IMR-90 (cell line): Measurements from ENCODE around the gene CELSR1. TPM values are rescaled to one million over a fixed set of nuclear protein-coding genes. Genes with fewer than 3 reads are reported as not detected.

ENCODE experiments used
- ATAC-seq: fragments of 200-7000 bp; cut with Tn5 transposase; 2 replicates; pipeline ENCODE4 v1.9.1; 2020; ENCODE audit warnings: low read depth, mild to moderate bottlenecking, moderate library complexity
- BruUV-seq: library from RNA; stranded (reverse); fragments of 400-500 nt; replicated peaks from 2 replicates; lab custom pipeline; 2021; lab: Mats Ljungman, UMichigan
- CTCF ChIA-PET: fragments of 300-600 bp; formaldehyde crosslinking; extraction: SDS; loops from one replicate; lab custom pipeline; 2021; ENCODE audit warnings: antibody characterized with exemption; lab: Yijun Ruan, JAX
- POLR2A ChIA-PET: fragments of 300-600 bp; sonication (Branson Sonifier 250); formaldehyde crosslinking; loops from one replicate; lab custom pipeline; 2022; ENCODE audit warnings: antibody characterized with exemption; ENCODE audit not compliant: unreplicated experiment; lab: Charles Lee
- DNase-seq: peaks from one replicate; pipeline ENCODE4 v3.0.0; 2013
- H2AFZ ChIP-seq: replicated peaks from 2 replicates; pipeline ENCODE3; 2013; ENCODE audit warnings: low read length, mild to moderate bottlenecking; ENCODE audit not compliant: poor library complexity
- H2AK5ac ChIP-seq: 2 replicates; pipeline ENCODE4 v1.6.1; 2013; ENCODE audit warnings: low read depth, low read length, inconsistent platforms
- H2AK9ac ChIP-seq: replicated peaks from 2 replicates; pipeline ENCODE3; 2013; ENCODE audit warnings: mild to moderate bottlenecking, low read depth, low read length, moderate library complexity; ENCODE audit not compliant: poor library complexity
- H2BK120ac ChIP-seq: 2 replicates; pipeline ENCODE4 v1.6.1; 2013; ENCODE audit warnings: low read depth, low read length, inconsistent platforms
- H2BK15ac ChIP-seq: 3 replicates; pipeline ENCODE4 v1.6.1; 2013; ENCODE audit warnings: low read depth, low read length, inconsistent platforms
- H2BK20ac ChIP-seq: 2 replicates; pipeline ENCODE4 v1.6.1; 2013; ENCODE audit warnings: low read depth, mild to moderate bottlenecking, inconsistent platforms, low read length, moderate library complexity
- H2BK5ac ChIP-seq: 2 replicates; pipeline ENCODE4 v1.6.1; 2013; ENCODE audit warnings: mild to moderate bottlenecking, low read depth, low read length, inconsistent platforms; ENCODE audit not compliant: poor library complexity, severe bottlenecking
- H3K14ac ChIP-seq: replicated peaks from 2 replicates; pipeline ENCODE4 v1.6.1; 2013; ENCODE audit warnings: low read depth, low read length, inconsistent platforms
- H3K18ac ChIP-seq: 2 replicates; pipeline ENCODE4 v1.6.1; 2013; ENCODE audit warnings: low read depth, low read length, control low read depth
- H3K23ac ChIP-seq: 2 replicates; pipeline ENCODE4 v1.6.1; 2013; ENCODE audit warnings: low read depth, low read length, inconsistent platforms
- H3K27ac ChIP-seq: 2 replicates; pipeline ENCODE4 v1.5.1; 2013; ENCODE audit warnings: mild to moderate bottlenecking, control low read depth, low read length; ENCODE audit not compliant: insufficient read depth
- H3K27me3 ChIP-seq: 2 replicates; pipeline ENCODE4 v1.6.1; 2013; ENCODE audit warnings: low read length; ENCODE audit not compliant: control insufficient read depth, insufficient read depth
- H3K36me3 ChIP-seq: 2 replicates; pipeline ENCODE4 v1.6.1; 2013; ENCODE audit warnings: low read length, mixed read lengths; ENCODE audit not compliant: control insufficient read depth, insufficient read depth
- H3K4ac ChIP-seq: 2 replicates; pipeline ENCODE4 v1.6.1; 2013; ENCODE audit warnings: low read depth, low read length, inconsistent platforms
- H3K4me1 ChIP-seq: 2 replicates; pipeline ENCODE4 v1.6.1; 2013; ENCODE audit warnings: low read length, mixed read lengths; ENCODE audit not compliant: control insufficient read depth, insufficient read depth
- H3K4me2 ChIP-seq: 2 replicates; pipeline ENCODE4 v1.6.1; 2013; ENCODE audit warnings: low read depth, mild to moderate bottlenecking, control low read depth, low read length, moderate library complexity
- H3K4me3 ChIP-seq: 2 replicates; pipeline ENCODE4 v1.5.1; 2013; ENCODE audit warnings: low read depth, mild to moderate bottlenecking, control low read depth, low read length, moderate library complexity; ENCODE audit not compliant: insufficient read depth
- H3K56ac ChIP-seq: 2 replicates; pipeline ENCODE4 v1.6.1; 2013; ENCODE audit warnings: low read length, inconsistent platforms; ENCODE audit not compliant: insufficient read depth; ENCODE audit errors: extremely low read depth
- H3K79me1 ChIP-seq, 2 experiments: 2 replicates each; pipeline ENCODE4 v1.6.1; 2013; ENCODE audit warnings: low read length in 2 of 2, inconsistent platforms in 1 of 2, low read depth in 1 of 2
- H3K9ac ChIP-seq: 2 replicates; pipeline ENCODE4 v1.6.1; 2013; ENCODE audit warnings: low read depth, low read length, control low read depth
- H3K9me1 ChIP-seq: 2 replicates; pipeline ENCODE4 v1.6.1; 2013; ENCODE audit warnings: low read length, inconsistent platforms; ENCODE audit not compliant: insufficient read depth
- H3K9me3 ChIP-seq: 2 replicates; pipeline ENCODE4 v1.6.1; 2013; ENCODE audit warnings: low read length; ENCODE audit not compliant: control insufficient read depth, insufficient read depth
- H4K20me1 ChIP-seq: 2 replicates; pipeline ENCODE4 v1.6.1; 2013; ENCODE audit warnings: low read length, inconsistent platforms; ENCODE audit not compliant: insufficient read depth
- H4K5ac ChIP-seq: 2 replicates; pipeline ENCODE4 v1.6.1; 2013; ENCODE audit warnings: mild to moderate bottlenecking, low read depth, low read length, control low read depth
- H4K8ac ChIP-seq, 2 experiments: 2 replicates each; pipeline ENCODE4 v1.6.1; 2013; ENCODE audit warnings: low read depth in 2 of 2, low read length in 2 of 2, control low read depth in 1 of 2, inconsistent platforms in 1 of 2
- H4K91ac ChIP-seq: 2 replicates; pipeline ENCODE4 v1.6.1; 2013; ENCODE audit warnings: low read depth, low read length, inconsistent platforms; ENCODE audit not compliant: insufficient read depth
- BHLHE40 ChIP-seq: fragments of 150-350 bp; IDR thresholded peaks from 2 replicates; pipeline ENCODE4 v1.6.1; 2016; ENCODE audit warnings: mild to moderate bottlenecking, low read depth, low read length
- CEBPB ChIP-seq: IDR thresholded peaks from 2 replicates; pipeline ENCODE4 v1.6.1; 2012; ENCODE audit warnings: low read depth, low read length, improper control_type of control experiment
- CHD1 ChIP-seq: IDR thresholded peaks from 2 replicates; pipeline ENCODE4 v1.6.1; 2012; ENCODE audit warnings: low read depth, low read length, improper control_type of control experiment
- CTCF ChIP-seq: conservative IDR thresholded peaks from 2 replicates; pipeline ENCODE4 v1.5.1; 2012; ENCODE audit warnings: mild to moderate bottlenecking, low read depth, low read length, improper control_type of control experiment
- ELK1 ChIP-seq: fragments of 150-350 bp; IDR thresholded peaks from 2 replicates; pipeline ENCODE4 v1.6.1; 2016; ENCODE audit warnings: low read depth, mild to moderate bottlenecking, low read length, moderate library complexity, borderline replicate concordance
- FOS ChIP-seq: fragments of 150-350 bp; IDR thresholded peaks from 2 replicates; pipeline ENCODE4 v1.6.1; 2016; ENCODE audit warnings: low read depth, low read length
- MAFK ChIP-seq: IDR thresholded peaks from 2 replicates; pipeline ENCODE4 v1.6.1; 2012; ENCODE audit warnings: low read depth, low read length, improper control_type of control experiment
- MAZ ChIP-seq: IDR thresholded peaks from 2 replicates; pipeline ENCODE4 v1.6.1; 2012; ENCODE audit warnings: low read depth, mild to moderate bottlenecking, low read length, improper control_type of control experiment, moderate library complexity, borderline replicate concordance
- MXI1 ChIP-seq: IDR thresholded peaks from 2 replicates; pipeline ENCODE4 v1.6.1; 2012; ENCODE audit warnings: low read depth, mild to moderate bottlenecking, low read length, moderate library complexity, borderline replicate concordance
- NFE2L2 ChIP-seq: fragments of 150-350 bp; IDR thresholded peaks from 2 replicates; pipeline ENCODE4 v1.6.1; 2016; ENCODE audit warnings: low read depth, mild to moderate bottlenecking, low read length
- RAD21 ChIP-seq: IDR thresholded peaks from 2 replicates; pipeline ENCODE4 v1.6.1; 2012; ENCODE audit warnings: low read length, improper control_type of control experiment
- RCOR1 ChIP-seq: IDR thresholded peaks from 2 replicates; pipeline ENCODE4 v1.6.1; 2012; ENCODE audit warnings: mild to moderate bottlenecking, low read length, improper control_type of control experiment; ENCODE audit not compliant: insufficient replicate concordance
- RFX5 ChIP-seq: IDR thresholded peaks from 2 replicates; pipeline ENCODE4 v1.8.0; 2012; ENCODE audit warnings: low read depth, mild to moderate bottlenecking, low read length, moderate library complexity
- SMC3 ChIP-seq: fragments of 150-350 bp; IDR thresholded peaks from 2 replicates; pipeline ENCODE4 v1.6.1; 2016; ENCODE audit warnings: low read depth, mild to moderate bottlenecking, antibody characterized with exemption, low read length, moderate library complexity
- USF2 ChIP-seq: fragments of 150-350 bp; IDR thresholded peaks from 2 replicates; pipeline ENCODE4 v1.6.1; 2017; ENCODE audit warnings: mild to moderate bottlenecking, antibody characterized with exemption, low read length, low read depth
- WGBS, 2 experiments: methylation state at CpG; one replicate each; pipeline versions ENCODE4 v1.1.5 to v1.1.7; 2013; ENCODE audit warnings: missing lambda C conversion rate in 2 of 2; ENCODE audit not compliant: insufficient read length in 1 of 2; ENCODE audit errors: extremely low coverage in 2 of 2; 5-methylcytosine and 5-hydroxymethylcytosine counted together
- dilution Hi-C: fragments of 300-500 bp; cut with HindIII; formaldehyde crosslinking; loops from one replicate; pipeline ENCODE4 v1.14.3; 2018; ENCODE audit warnings: low sequenced_read_pairs; ENCODE audit not compliant: unreplicated experiment
- in situ Hi-C: fragments of 300-500 bp; cut with MboI; formaldehyde crosslinking; loops from 3 replicates; pipeline ENCODE4 v1.14.3; 2019; ENCODE audit warnings: low sequenced_read_pairs, inconsistent platforms, mixed read lengths
- intact Hi-C: fragments of 100-400 bp; cut with micrococcal nuclease; formaldehyde crosslinking; loops from 2 replicates; pipeline ENCODE4 v1.10.0; 2022
- polyA plus RNA-seq, 3 experiments: library from polyadenylated mRNA; depleted of rRNA; stranded (reverse); fragments of >200 nt; gene quantifications; 2 replicates each; pipeline ENCODE4 v1.2.3, GENCODE V29; 2012; ENCODE audit warnings: low replicate concordance in 1 of 3
- total RNA-seq: library from RNA; depleted of rRNA; stranded (reverse); fragments of >200 nt; gene quantifications from 2 replicates; pipeline ENCODE4 v1.2.3, GENCODE V29; 2012

CELSR1 gene
- total and polyA plus RNA-seq, 2 of the 4 experiments (the other 2 are of a cell fraction) = 0.36 to 0.82 TPM

- H2AK5ac ChIP-seq = no peak overlapping the region; the same call in 1 of the 2 replicates
- H3K56ac ChIP-seq = no peak overlapping the region
- no peak overlapping the region for H3K9ac ChIP-seq
- no peak overlapping the region for H2BK15ac ChIP-seq
- 94% methylated on average over 48 of the region's 70 CpGs; no CpG with 5 or more reads in 1 of the 2 experiments for WGBS, 2 experiments
- H3K27ac ChIP-seq = no peak overlapping the region
- H4K8ac ChIP-seq = no peak overlapping the region
- no TSS peak for BruUV-seq
- H3K4me2 ChIP-seq = no peak overlapping the region
- H2BK5ac ChIP-seq = no peak overlapping the region
- no peaks in the 10 kb centered on the region for H3K36me3 ChIP-seq
- no peak overlapping the region for H4K5ac ChIP-seq
- no peak overlapping the region for H2AFZ ChIP-seq
- H3K79me1 ChIP-seq = no peaks in the 10 kb centered on the region
- no peak overlapping the region for H2BK120ac ChIP-seq
- no peak overlapping the region for H4K91ac ChIP-seq
- H2BK20ac ChIP-seq = no peak overlapping the region
- H3K27me3 ChIP-seq = peaks cover 18% of the 10 kb centered on the region
- DNase-seq (no peak), ATAC-seq (no peak)
- in situ Hi-C loops = no loop called here
- H2AK9ac ChIP-seq = no peak overlapping the region
- ChIA-PET POLR2A (no interaction called here), CTCF (no interaction called here)
- H3K4me1 ChIP-seq = no peaks in the 10 kb centered on the region
- no peak overlapping the region for H3K23ac ChIP-seq
- no peak overlapping the region for H3K18ac ChIP-seq
- no peaks in the 10 kb centered on the region for H3K9me3 ChIP-seq
- H3K9me1 ChIP-seq = peaks cover 4% of the 10 kb centered on the region; the same call in 1 of the 2 replicates
- H3K4me3 ChIP-seq = no peak overlapping the region
- no peak overlapping the region for H3K14ac ChIP-seq
- intact Hi-C loops = no loop called here
- H3K4ac ChIP-seq = no peak overlapping the region
- H4K20me1 ChIP-seq = no peaks in the 10 kb centered on the region
- dilution Hi-C loops = no loop called here
- TF ChIP-seq NFE2L2 (no peak), CEBPB (no peak), RCOR1 (no peak), MAFK (no peak), BHLHE40 (no peak), MXI1 (no peak), SMC3 (no peak), CTCF (no peak), CHD1 (no peak), MAZ (no peak), ELK1 (no peak), FOS (no peak), USF2 (no peak), RFX5 (no peak), RAD21 (no peak)
These were observed 73.8 kb downstream of the CELSR1 start for GRCh38 chr22:46463435-46464227.
